Muscle of back (tissue), 11 donors: ENCODE measurements around the gene GPR161. TPM values are rescaled to one million over a fixed set of nuclear protein-coding genes. Genes with fewer than 3 reads are reported as not detected.

Source experiments
- DNase-seq, 3 donors: peaks; one replicate each; pipeline versions ENCODE4 v3.0.0 to v3.0.0-alpha.2; 2013
- polyA plus RNA-seq, 10 donors: library from polyadenylated mRNA; unstranded; fragments of 120-200 nt; gene quantifications; one replicate each; pipeline ENCODE4 v1.2.1, GENCODE V29; 2013; ENCODE audit not compliant: insufficient read length in 10 of 10

Gene GPR161
- polyA plus RNA-seq, 10 donors: 10.4 to 18.2 (median 11.9) TPM

- no peak for DNase-seq
These were observed 25.7 kb downstream of the GPR161 start for GRCh38 chr1:168110896-168111545.

DNA sequence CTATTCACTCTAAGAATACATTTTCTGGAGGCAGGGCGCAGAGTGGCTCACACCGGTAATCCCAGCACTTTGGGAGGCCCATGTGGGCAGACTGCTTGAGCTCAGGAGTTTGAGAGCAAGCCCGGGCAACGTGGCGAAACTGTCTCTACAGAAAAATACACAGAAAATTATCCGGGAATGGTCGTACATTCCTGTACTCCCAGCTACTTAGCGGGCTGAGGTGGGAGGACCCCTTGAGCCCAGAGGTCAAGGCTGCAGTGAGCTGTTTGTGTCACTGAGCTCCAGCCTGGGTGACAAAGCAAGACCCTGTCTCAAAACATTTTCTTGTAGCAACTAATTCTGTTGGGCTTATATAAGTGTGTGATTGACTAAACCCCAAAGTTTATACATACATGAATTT lies 30.5 kb downstream of the GPR161 start:
- DNase-seq: no peak

DNA sequence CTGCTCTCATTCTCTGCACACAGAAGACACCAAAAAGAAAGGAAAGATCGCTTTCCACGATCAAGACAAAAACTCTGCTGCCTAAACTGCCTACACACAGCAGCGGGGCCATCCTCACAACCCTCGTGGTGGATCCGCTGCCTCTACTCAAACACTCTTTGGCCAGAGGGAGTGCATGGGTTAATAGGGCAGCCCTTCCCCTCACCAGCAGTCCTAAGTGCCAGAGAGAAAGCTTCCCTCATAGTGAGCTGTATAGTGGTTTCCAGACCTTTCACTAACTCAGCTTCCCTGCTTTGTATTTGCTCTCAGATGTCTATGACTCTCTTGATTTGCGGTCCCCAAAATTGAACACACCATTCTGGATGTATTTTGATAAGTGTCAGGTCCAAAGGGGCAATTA lies 30.9 kb downstream of the GPR161 start:
- no peak for DNase-seq

GRCh38 chr1:168104535-168104934 lies 32.2 kb downstream of the GPR161 start:
- DNase-seq: no peak

DNA sequence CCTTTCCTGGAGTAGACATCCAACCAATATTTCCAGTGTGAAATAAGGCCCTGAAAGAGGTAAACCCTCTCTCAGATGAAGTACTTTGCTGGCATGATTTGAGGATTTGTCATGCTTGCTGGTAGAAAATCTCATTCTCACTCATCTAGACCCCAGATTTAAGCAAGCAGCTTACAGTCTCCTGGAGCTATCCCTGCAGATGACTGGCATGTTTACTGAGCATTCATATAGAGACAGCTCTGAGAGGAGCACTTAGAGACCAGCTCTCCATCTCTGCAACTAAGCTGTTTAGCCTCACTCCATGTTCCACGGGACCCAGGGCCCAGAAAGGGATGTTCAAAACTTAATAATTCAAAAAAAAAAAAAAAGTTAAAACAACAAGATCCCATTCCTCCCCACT lies 34.2 kb downstream of the GPR161 start:
- no peak for DNase-seq

DNA sequence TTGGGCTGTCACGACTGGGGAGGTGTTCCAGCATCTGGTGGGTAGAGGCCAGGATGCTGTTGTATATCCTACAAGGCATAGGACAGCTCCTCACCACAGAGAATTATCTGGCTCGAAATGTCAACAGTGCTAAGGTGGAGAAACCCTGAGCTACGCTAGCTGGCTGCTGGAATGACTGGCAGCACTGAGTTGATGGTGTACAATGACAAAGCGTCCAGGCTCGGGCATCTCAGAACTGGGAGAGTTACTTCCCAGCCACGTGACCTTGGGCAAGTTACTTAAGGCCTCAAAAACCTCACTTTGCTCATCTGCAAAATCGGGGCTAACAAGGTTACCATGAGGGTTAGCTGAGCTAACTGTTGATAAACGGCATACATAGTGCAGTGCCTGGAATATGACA lies 35.4 kb downstream of the GPR161 start:
- no peak for DNase-seq

GRCh38 chr1:168100315-168101002 lies 36.3 kb downstream of the GPR161 start:
- no peak for DNase-seq

DNA sequence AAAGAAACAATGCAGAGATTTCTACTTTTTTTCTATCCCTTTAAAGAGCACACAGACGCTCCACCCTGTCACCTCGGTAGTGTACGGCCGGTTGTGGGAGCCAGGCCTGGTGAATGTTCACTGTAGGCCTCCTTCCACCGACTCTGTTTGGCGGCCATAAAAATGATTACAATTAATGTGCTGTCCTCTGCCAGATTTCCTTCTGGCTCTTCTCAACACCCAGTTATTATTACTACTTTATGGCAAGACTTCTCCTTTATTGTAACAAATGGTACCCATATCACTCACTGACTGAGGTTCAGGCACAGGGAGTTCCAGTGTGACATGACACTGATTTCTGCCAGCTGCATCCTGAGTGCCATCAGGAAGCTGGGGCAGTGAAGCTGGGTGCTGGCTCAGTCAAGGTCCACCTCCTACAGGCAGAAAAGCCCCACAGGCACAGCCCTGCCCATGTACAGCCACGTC lies 37.4 kb downstream of the GPR161 start:
- no peak for DNase-seq

GRCh38 chr1:168098534-168099320 lies 38.0 kb downstream of the GPR161 start:
- no peak for DNase-seq

DNA sequence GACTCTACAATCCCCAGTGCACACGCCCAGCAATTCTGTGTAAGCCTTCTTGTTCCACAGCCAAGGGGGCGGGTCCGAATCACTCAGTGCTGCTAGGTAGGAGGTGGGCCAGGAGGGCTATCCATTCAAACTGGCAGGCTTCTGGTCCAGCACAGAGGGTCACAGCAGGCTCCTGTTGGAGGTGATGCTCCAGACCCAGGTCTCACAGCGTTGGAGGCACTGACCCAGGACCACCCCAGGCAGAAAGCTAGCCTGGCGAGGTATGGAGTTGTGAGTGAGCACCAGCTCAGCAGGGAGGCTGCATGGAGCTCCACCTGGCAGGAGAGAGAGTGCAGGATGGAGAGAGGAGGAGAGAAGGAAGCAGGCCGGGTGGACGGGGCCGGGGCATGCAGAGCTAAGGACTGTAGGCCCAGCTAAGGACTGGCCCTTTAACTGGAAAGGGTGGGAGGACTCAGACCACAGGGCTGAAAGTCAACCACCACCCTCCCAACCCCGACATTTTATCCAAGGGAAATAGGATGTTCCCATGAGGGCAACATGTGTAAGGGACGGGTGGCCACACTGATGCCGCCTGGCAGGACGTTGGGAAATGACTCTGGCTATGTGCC lies 38.7 kb downstream of the GPR161 start:
- DNase-seq: no peak

- no peak for DNase-seq
These were observed 40.2 kb downstream of the GPR161 start for GRCh38 chr1:168096296-168097165.

GRCh38 chr1:168095476-168095875 lies 41.3 kb downstream of the GPR161 start:
- DNase-seq: no peak

- no peak for DNase-seq
These were observed 43.1 kb downstream of the GPR161 start for GRCh38 chr1:168093616-168094015.

DNA sequence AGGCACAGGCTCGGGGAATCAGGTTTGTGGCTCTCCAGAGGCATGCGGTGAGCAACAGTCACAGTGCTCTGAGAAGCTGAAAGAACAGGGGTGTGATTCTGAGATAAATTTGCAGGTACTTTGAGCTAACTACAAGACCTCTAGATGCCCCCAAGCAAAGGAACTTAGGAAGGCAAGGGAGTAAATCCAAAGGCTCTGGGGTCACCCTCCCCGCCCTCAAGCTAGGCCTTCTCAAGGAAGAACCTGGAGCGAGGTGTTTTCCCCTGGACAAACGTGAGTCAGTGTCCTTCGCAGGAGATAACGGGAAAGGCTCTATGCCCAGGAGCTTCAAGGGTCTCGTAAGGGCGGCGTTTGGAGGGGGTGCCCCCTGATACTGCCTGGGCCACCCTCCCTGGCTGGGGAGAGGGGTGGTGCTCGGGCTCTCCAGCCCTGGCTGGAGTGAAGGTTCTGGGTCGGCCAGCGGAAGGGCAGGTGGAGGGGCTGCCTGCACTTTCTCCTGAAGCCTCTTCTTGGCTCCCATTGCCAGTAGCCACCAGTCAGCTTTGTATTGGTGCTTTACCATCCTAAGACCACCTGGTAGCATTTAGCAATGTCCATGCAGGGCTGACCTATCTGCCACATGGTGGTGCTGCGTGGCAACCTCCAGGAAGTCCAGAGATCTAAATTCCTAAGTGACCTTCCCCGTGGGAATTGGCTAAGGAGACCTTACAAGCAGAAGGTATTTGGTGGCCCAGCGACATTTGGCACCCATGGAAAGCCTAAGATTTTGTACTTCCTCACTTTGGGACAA lies 44.0 kb downstream of the GPR161 start:
- DNase-seq: no peak

DNA sequence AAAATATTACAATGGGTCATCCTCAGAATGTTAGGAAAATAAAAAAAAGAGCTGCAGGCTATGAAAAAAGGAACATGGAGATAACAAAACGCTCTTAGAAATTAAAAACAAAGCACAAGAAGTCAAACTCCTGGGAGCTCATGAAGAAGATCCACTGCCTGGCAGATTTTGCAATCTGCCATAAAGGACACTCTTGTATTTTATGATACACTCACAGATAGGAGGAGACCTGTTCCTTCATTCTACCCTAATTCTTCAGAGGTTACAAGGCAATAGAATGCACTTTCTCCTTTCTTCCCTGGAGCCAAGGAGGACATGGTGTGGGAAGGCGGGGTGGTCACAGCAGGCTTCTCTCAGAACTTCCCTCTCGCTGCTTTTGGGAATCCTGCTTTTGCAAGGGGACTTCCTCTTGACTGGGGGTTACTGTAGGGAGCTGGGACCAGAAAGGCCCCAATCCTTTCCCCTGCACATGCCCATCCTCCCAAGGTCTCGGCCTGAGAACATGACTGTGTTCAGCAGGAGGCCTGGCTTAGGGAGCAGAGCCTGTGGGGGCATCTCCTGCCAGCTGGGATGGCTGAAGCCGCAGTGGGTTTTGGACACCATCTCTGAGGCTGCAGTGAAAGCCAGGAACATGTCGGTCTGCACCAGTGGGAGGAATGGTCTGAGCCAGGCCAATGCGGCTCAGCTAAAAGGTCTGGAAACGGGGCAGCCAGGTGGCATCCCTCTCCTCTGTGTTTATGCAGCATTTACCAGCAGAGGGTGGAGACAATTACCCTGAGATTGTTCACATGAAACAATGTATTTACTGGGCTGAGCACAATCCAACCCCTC lies 44.8 kb downstream of the GPR161 start:
- no peak for DNase-seq

- no peak for DNase-seq
These were observed 45.7 kb downstream of the GPR161 start for GRCh38 chr1:168091063-168091462.

DNA sequence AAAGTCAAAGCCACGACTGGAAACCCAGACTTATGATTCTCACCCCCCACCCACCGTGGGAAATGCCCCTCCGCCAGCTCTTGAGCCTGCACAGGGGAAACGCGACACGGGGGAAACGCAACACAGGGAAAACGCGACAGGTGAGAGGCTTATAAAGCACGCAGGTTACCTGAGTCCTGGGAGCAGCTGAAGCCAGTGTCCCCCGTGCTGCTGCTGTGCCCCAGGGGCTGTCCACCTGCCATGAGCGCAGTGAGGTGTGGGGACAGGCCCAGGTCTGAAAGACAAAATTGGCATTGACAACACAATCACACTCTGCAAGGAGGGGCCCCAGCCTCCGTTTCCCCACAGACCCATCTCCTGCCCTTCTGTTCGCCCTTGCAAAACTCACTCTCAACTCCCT lies 46.3 kb downstream of the GPR161 start:
- DNase-seq: no peak

DNA sequence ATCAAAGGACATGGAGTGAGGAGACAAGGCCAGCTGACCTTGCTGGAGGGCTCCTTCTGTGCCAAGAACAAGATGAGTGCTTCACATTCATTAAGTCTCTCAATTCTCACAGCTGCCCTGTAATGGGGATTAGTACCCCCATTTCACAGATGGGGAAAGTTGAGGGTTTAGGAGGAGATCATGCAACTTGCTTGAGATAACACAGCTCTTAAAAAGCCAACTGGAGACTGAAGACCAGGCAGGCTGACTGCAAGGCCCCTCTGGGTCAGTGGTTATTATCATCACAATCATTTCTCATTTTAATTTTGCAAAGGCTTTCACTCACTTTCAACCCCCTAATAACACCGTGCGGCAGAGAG lies 46.8 kb downstream of the GPR161 start:
- no peak for DNase-seq

DNA sequence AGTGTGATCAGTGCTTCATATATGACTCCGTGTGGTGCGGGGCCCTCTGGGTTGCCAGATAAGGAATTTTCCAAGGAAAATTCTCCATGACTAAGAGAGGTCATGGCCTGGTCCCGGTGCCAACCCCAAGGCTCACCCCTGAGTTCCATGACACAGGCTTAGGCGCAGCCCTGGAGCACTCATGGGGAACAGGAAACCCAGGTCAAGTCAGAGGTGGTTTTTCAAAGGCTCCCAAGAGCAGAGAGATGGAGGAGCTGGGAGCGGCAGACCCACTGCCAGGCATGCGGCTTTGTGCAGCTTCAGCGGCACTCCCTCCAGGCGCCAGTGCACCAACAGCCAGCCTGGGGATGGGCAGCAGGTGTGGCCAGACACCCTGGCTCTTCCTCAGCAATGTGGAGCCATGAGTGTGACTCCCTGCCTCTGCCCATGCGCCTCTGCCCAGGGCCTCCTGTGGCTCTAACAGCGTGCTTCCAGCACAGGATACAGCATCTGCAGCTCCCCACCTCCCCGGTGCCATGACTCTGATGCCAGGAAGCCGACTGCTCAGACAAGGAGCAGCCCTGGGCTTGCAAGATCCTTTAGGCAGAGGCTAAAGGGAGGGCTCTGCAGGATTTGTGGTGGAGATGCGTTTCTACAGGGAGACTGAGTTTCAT lies 47.3 kb downstream of the GPR161 start:
- DNase-seq: no peak
